NCI-H2196 (cell line): ENCODE results near the gene BAZ1B.
A peak's percentile ranks its signal among the peaks of the same experiment; 100 is the strongest.
"Not testable (repeated sequence)": the region's sequence is repeated elsewhere in the genome, so short reads cannot be mapped to it uniquely, and the experiment has no call there.

Source experiments
- DNase-seq: peaks from one replicate; lab custom pipeline; 2025; ENCODE audit not compliant: unreplicated experiment; lab: John Stamatoyannopoulos, UW

Gene BAZ1B

GRCh38 chr7:73522105-73522872 lies at the start of gene BAZ1B:
TSS of gene BAZ1B (minus strand) at chr7:73522293. CDS start at chr7:73521933, 360 bp downstream.
- peak; percentile 98 for DNase-seq

GRCh38 chr7:73570977-73571376 lies 48.9 kb upstream of the BAZ1B start:
- DNase-seq: no peak

- DNase-seq: no peak
Measured at GRCh38 chr7:73570521-73570920, 48.4 kb upstream of the BAZ1B start.

GRCh38 chr7:73569042-73569608 lies 47.0 kb upstream of the BAZ1B start:
- DNase-seq: no peak

- no peak for DNase-seq
Measured at GRCh38 chr7:73567846-73568685, 46.0 kb upstream of the BAZ1B start.

GRCh38 chr7:73567140-73567539 lies 45.0 kb upstream of the BAZ1B start:
- no peak for DNase-seq

GRCh38 chr7:73566431-73566830 lies 44.3 kb upstream of the BAZ1B start:
- DNase-seq: not testable (repeated sequence)

- no peak for DNase-seq
Measured at GRCh38 chr7:73565675-73566340, 43.7 kb upstream of the BAZ1B start.

- DNase-seq: no peak
Measured at GRCh38 chr7:73560109-73560835, 38.2 kb upstream of the BAZ1B start.

- peak; percentile 93 for DNase-seq
Measured at GRCh38 chr7:73557397-73558257, 35.5 kb upstream of the BAZ1B start, which contains the start of gene BCL7B. TSS of gene BCL7B (minus strand) at chr7:73557690. CDS start at chr7:73557578, 112 bp downstream.

GRCh38 chr7:73557108-73557396 lies 35.0 kb upstream of the BAZ1B start:
- peak; percentile 95 for DNase-seq

GRCh38 chr7:73556208-73557107 lies 34.4 kb upstream of the BAZ1B start:
- DNase-seq: no peak

GRCh38 chr7:73555411-73555982 lies 33.4 kb upstream of the BAZ1B start:
- no peak for DNase-seq

- not testable (repeated sequence) for DNase-seq
Measured at GRCh38 chr7:73550093-73550492, 28.0 kb upstream of the BAZ1B start.

GRCh38 chr7:73549176-73549575 lies 27.1 kb upstream of the BAZ1B start:
- DNase-seq: no peak

GRCh38 chr7:73547841-73548240 lies 25.7 kb upstream of the BAZ1B start:
- no peak for DNase-seq

- no peak for DNase-seq
Measured at GRCh38 chr7:73544678-73545077, 22.6 kb upstream of the BAZ1B start.

- no peak for DNase-seq
Measured at GRCh38 chr7:73541722-73542121, 19.6 kb upstream of the BAZ1B start.
